ENCODE results near the gene ADGRA1.

The ADGRA1 gene

GRCh38 chr10:133090654-133091053, 2.9 kb downstream of the ADGRA1 start:
- no peaks in the 10 kb centered on the region for H3K36me3 Mint-ChIP-seq (ENCODE audit: low read depth)
- H3K9me3 Mint-ChIP-seq, result no peaks in the 10 kb centered on the region
- no peak for TF ChIP-seq CTCF (IDR thresholded peaks at IDR 0.05; ENCODE audit: unreplicated experiment in 3 of 3)
- H3K27ac Mint-ChIP-seq, result no peak overlapping the region
- H3K4me1 Mint-ChIP-seq, result peaks cover 12% of the 10 kb centered on the region
- H3K4me3 Mint-ChIP-seq, result no peak overlapping the region
- H3K27me3 Mint-ChIP-seq (ENCODE audit: low read depth), result peaks cover 77% of the 10 kb centered on the region

GRCh38 chr10:133091316-133091715, 3.6 kb downstream of the ADGRA1 start:
- H3K27ac Mint-ChIP-seq, result no peak overlapping the region

GRCh38 chr10:133093291-133093690, 5.6 kb downstream of the ADGRA1 start:
- TF ChIP-seq CTCF (IDR thresholded peaks at IDR 0.05; ENCODE audit: unreplicated experiment in 3 of 3), result no peak
- no peaks in the 10 kb centered on the region for H3K9me3 Mint-ChIP-seq
- no peak overlapping the region for H3K27ac Mint-ChIP-seq
- H3K4me1 Mint-ChIP-seq, result peaks cover 7% of the 10 kb centered on the region
- H3K27me3 Mint-ChIP-seq (ENCODE audit: low read depth), result peaks cover 68% of the 10 kb centered on the region
- no peaks in the 10 kb centered on the region for H3K36me3 Mint-ChIP-seq (ENCODE audit: low read depth)
- H3K4me3 Mint-ChIP-seq, result no peak overlapping the region

More at GRCh38 chr10:133091316-133091715, 3.6 kb downstream of the ADGRA1 start:
- Mint-ChIP-seq H3K9me3 (no peaks in the 10 kb centered on the region), H3K4me1 (peaks cover 12% of the 10 kb centered on the region), H3K36me3 (ENCODE audit: low read depth) (no peaks in the 10 kb centered on the region), H3K27me3 (ENCODE audit: low read depth) (peaks cover 78% of the 10 kb centered on the region), H3K4me3 (peak overlapping the region in 2 of 3 experiments; percentile 14 to 35)
- TF ChIP-seq CTCF (IDR thresholded peaks at IDR 0.05; ENCODE audit: unreplicated experiment in 3 of 3), result no peak

- Mint-ChIP-seq H3K9me3 (no peaks in the 10 kb centered on the region), H3K4me3 (no peak overlapping the region), H3K4me1 (peaks cover 4% of the 10 kb centered on the region), H3K27ac (no peak overlapping the region), H3K27me3 (ENCODE audit: low read depth) (peaks cover 62% of the 10 kb centered on the region), H3K36me3 (ENCODE audit: low read depth) (no peaks in the 10 kb centered on the region)
- TF ChIP-seq CTCF (IDR thresholded peaks at IDR 0.05; ENCODE audit: unreplicated experiment in 3 of 3), result no peak
Measured at GRCh38 chr10:133094286-133094685, 6.6 kb downstream of the ADGRA1 start.

- H3K4me3 Mint-ChIP-seq, result no peak overlapping the region
- H3K27ac Mint-ChIP-seq, result no peak overlapping the region
- TF ChIP-seq CTCF (IDR thresholded peaks at IDR 0.05; ENCODE audit: unreplicated experiment in 3 of 3), result no peak
- no peaks in the 10 kb centered on the region for H3K9me3 Mint-ChIP-seq
- no peaks in the 10 kb centered on the region for H3K36me3 Mint-ChIP-seq (ENCODE audit: low read depth)
- H3K4me1 Mint-ChIP-seq, result no peaks in the 10 kb centered on the region
- H3K27me3 Mint-ChIP-seq (ENCODE audit: low read depth), result peaks cover 60% of the 10 kb centered on the region
Measured at GRCh38 chr10:133094866-133095265, 7.1 kb downstream of the ADGRA1 start.

- no peak overlapping the region for H3K27ac Mint-ChIP-seq
- H3K4me3 Mint-ChIP-seq, result no peak overlapping the region
- TF ChIP-seq CTCF (IDR thresholded peaks at IDR 0.05; ENCODE audit: unreplicated experiment in 3 of 3), result no peak
- no peaks in the 10 kb centered on the region for H3K36me3 Mint-ChIP-seq (ENCODE audit: low read depth)
- H3K4me1 Mint-ChIP-seq, result no peaks in the 10 kb centered on the region
- peaks cover 56% of the 10 kb centered on the region for H3K27me3 Mint-ChIP-seq (ENCODE audit: low read depth)
- no peaks in the 10 kb centered on the region for H3K9me3 Mint-ChIP-seq
Measured at GRCh38 chr10:133095586-133095985, 7.9 kb downstream of the ADGRA1 start.
